Measurements from ENCODE around the gene ALG14.
"Not testable (repeated sequence)": the region's sequence is repeated elsewhere in the genome, so short reads cannot be mapped to it uniquely, and the experiment has no call there.

Gene ALG14

GRCh38 chr1:94951509-94952208 lies 121.1 kb downstream of the ALG14 start:
- DNase-seq = no peak

DNA sequence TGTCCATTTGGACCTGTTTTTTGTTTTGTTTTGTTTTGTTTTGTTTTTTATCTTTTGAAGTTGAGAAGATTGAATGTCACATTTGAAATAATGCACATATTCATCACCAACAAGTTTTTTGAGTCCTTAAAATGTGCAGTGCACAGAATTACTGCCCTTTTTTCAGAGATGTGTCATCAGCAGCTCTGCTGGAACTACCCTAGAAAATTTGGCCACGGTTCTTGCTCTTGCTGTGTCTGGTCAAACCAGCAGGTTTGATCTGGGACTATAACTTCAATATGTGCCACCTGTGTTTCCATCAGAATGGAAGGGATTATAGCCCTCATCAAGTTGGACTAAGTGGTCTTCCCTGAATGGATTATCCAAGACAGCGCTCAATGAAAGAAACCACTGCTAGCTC lies 121.7 kb downstream of the ALG14 start:
- no peak for DNase-seq

- DNase-seq = peak; percentile 7
Measured at GRCh38 chr1:94949681-94950661, 122.8 kb downstream of the ALG14 start.

GRCh38 chr1:94947437-94947836 lies 125.3 kb downstream of the ALG14 start:
- no peak for DNase-seq

GRCh38 chr1:94946886-94947285 lies 125.9 kb downstream of the ALG14 start:
- peak; percentile 38 for DNase-seq

DNA sequence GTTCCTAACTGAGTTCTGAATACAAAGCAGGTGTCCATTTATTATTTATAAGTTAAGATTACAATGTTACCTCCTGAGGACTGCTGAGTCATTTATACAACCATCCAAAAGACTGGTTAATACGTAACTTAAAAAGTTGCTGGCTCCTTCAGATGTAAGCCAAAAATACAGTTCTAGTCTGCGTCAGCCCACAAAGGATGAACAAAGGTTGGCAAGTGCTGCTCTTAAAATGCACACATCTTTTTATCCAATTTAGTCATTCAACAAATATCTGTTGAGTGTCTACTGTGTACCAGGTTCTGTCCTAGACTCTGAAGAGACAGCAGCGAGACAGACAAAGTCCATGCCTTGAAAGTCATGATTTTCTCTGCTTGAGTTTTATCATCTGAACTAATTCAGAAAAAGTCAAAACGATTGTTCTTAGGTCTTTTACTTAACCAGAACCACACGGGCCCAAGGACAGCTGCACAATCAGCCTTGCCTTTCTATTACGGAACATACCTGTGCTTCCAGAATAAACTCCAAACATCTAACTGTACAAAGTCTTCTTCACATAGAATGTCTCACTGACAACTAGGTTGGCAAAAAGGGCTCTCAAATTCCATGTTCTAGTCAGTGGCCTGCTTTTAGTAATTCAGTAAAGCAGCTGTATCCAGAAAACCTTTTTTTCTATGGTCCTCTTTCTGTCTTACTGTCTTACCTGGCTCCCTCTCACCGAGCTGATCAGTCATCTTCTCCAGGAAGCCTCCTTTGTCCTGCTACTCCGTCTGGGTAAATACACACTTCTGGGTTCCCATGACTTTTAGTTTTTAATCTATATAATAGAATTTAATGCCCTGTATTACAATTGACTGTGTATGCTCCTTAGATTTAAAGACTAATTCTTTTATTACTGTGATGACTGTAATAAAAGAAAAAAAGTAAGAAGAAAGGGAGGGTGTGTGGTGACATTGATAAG lies 130.3 kb downstream of the ALG14 start:
- no peak for DNase-seq

GRCh38 chr1:94941480-94941879 lies 131.3 kb downstream of the ALG14 start:
- not testable (repeated sequence) for DNase-seq

DNA sequence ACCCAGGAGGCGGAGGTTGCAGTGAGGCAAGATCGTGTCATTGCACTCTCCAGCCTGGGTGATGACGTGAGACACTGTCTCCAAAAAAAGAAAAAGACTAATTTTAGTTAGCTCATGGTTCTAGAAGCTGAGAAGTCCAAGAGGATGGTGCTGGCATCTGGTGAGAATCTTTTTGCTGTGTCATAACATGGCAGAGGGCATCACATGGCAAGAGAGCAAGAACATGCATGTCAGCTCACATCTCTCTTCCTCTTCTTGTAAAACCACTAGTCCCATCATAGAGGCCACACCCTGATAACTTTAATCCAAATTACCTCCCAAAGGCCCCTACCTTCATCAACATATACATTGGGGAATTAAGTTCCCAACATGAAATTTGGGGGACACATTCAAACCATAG lies 132.0 kb downstream of the ALG14 start:
- DNase-seq = peak; percentile 43

- no peak for DNase-seq
Measured at GRCh38 chr1:94937820-94938219, 134.9 kb downstream of the ALG14 start.

DNA sequence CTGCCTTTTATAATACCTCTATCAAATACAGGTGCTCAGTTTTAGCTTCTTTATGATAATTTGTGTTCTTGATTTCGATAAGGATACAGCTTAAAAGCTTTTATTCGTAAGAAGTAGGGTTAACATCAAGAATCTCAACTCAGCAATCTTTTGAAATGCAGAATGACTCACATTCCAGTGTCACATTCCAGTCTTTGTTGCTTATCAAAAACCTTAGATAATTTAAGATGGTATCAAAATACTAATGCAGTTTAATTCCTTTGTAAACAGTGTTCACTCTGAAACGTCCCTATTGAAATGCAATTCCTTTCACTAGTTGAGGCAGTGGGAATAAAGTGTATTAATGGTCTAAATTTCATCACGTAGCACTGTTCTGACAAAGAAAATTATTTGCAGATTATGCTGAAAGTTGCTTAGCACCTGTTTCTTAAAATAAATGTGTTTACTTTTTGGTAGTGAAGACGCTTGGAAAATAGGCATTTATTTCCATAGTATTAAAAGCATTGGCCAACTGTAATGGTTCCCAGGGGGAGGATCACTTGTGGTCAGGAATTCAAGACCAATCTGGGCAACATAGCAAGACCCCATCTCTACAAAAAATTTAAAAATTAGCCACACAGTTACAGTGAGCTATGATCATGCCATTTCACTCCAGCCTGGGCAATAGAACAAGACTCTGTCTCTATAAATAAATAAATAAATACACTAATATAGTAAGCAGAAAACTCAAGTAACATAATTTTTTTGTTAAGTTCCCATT lies 135.7 kb downstream of the ALG14 start:
- no peak for DNase-seq

- DNase-seq = no peak
Measured at GRCh38 chr1:94935476-94935875, 137.3 kb downstream of the ALG14 start.

DNA sequence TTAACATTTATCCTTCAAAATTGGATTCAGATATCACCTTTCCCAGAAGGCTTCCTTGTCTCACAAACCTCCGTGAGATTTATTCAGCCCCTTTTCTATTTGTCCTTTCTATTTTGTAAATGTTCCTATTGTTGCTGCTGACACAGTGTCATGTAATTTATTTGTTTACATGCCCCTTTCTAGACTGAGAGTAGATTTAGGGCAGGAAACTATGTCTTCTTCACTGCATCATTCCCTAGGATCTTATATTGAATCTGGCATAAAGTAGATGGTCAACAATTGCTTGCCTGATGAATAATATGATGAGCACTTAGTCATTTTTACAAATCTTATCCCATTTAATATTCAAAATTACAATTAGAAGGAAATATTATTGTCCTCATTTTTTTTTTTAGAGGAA lies 137.7 kb downstream of the ALG14 start:
- DNase-seq = no peak

GRCh38 chr1:94934551-94934950 lies 138.2 kb downstream of the ALG14 start:
- no peak for DNase-seq

DNA sequence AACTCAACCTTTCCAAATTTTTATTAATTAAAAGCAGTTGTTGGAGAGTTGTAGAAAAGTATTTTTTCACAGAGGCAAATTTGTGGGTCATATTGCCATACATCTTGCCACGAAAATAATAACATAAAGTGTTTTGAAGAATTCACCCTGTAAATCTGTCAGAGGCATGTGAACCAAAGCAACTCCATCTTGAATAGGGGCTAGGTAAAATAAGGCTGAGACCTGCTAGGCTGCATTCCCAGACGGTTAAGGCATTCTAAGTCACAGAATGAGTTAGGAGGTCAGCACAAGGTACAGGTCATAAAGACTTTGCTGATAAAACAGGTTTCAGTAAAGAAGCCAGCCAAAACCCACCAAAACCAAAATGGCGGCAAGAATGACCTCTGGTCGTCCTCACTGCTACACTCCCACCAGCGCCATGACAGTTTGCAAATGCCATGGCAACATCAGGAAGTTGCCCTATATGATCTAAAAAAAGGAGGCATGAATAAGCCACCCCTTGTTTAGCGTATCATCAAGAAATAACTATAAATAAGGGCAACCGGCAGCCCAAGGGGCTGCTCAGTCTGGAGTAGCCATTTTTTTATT lies 141.4 kb downstream of the ALG14 start:
- DNase-seq = no peak

DNA sequence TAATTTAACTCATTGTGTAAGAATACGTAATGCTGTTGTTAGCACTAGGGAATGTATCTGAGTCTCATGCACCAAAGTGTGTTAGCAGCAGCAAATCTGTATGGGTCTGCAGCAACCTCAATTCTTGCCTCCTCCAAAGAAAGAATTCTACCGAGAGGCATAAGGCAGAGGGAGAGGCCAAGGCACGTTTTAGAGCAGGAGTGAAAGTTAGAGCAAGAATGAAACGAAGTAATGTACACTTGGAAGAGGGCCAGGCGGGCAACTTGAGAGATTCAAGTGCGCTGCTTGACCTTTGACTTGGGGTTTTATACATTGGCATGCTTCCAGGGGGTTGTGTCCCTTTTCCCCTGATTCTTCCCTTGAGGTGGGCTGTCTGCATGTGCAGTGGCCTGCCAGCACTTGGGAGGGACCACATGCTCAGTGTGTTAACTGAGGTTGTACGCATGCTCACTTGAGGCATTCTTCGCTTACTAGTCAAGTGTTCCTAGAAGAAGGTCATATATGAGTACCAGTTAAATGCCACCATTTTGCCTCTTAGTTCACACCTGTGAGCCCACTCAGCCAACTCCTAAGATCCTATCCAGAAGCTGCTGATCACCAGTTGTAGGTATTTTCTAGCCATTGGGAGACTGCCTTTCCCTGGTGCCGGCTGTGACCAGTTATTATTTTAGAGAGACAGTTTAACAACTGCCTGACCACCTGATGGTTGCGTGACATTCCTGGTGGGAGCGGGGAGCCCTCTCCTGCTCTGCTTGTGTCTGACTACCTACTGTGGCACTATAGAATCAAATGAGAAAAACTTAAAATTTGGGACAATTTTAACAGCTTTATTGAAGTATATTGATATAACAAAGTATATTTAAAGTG lies 143.2 kb downstream of the ALG14 start:
- no peak for DNase-seq

- no peak for DNase-seq
Measured at GRCh38 chr1:94928293-94928939, 144.3 kb downstream of the ALG14 start.

DNA sequence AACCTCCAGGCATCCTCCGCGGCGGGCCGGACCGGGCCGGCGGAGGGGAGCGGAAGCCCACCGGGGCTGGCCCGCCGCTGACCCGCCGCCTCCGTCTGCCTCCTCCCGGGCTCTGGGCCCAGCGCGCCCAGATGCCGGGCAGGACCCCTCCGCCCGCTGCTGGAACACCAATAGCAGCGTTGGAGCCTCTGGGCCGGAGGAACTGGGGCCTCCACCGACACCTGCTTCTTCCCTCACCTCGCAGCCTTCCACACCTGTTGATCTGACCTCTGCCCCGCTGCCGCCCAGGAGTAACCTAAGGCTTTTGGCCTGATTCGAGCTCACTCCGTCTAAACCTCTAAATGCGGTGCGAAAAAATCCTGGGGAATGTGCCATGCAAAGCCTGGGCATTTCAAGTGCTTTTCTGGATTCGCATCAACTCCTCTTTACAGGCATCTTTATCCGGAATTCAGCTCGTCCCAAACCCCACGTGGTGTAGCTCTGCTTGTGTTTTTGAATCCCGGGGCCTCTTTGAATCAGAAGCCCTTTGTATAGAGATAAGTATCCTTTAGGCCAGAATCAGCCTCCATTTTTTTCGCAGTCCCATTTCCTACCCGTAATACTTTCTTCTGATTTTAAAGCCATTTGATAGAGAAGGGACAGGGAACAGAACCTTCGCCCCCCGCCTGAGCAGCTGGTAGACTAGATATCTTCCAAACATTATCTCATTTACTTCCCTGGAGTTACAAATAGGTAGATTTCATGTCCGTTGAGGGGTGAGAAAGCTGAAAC lies 145.2 kb downstream of the ALG14 start:
- peak; percentile 13 for DNase-seq

- peak; percentile 89 for DNase-seq
Measured at GRCh38 chr1:94926915-94927404, 145.8 kb downstream of the ALG14 start, which contains the start of gene CNN3. CNN3 (minus strand) TSS chr1:94927110; CDS start chr1:94926894, 216 bp downstream.
